ENCODE data around the gene LMF1. TPM values are rescaled to one million over a fixed set of nuclear protein-coding genes. Genes with fewer than 3 reads are reported as not detected.

LMF1 gene
- total RNA-seq, 1 donor from 2014 or later, result 26.2 TPM

DNA sequence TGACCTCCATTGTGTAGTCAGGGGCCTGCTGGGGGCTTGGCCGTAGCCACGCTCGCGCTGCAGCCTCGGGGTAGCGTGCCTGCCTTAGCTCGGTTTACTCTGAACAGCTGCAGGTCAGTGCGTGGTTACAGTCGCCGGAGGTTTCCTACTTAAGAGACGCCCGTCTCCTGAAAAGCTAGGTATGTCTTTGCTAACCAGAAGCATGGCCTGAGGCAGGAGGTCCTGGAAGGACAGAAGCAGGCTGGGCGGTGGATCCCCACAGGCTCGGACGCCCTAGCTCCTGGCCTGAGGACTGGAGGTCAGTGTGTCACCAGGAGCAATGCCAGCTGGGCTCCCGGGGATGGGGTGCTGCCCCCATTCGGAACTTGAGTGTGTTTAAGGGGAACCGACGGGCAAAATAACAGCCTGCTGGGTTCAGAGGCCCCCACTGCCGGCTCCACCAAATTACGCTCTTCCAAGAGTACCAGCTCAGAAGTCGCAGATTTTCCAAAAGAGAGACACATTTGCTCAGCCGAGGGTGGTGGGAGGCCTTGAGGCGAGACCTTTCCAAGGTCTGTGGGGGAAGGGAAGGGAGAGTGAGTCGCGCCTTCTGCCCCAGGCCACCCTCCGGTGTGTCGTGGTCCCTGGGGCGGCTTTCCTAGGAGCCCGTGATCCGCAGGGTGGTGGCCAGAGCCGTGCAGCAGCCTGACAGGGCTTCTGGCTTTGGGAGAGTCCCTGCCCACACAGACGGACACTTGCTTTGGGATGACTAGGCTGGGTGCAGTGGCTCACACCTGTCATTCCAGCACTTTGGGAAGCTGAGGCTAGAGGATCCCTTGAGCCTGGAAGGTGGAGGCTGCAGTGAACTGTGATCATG lies 166.4 kb downstream of the LMF1 start:
- Mint-ChIP-seq H3K27ac (no peak overlapping the region), H3K4me1 (ENCODE audit: low read depth) (peaks cover 3% of the 10 kb centered on the region), H3K4me3 (ENCODE audit: low read depth) (peak overlapping the region; percentile 24), H3K9me3 (ENCODE audit: low read depth) (no peaks in the 10 kb centered on the region), H3K36me3 (ENCODE audit: insufficient read depth) (peaks cover 1% of the 10 kb centered on the region), H3K27me3 (peaks cover 37% of the 10 kb centered on the region)
- no peak for DNase-seq (ENCODE audit: low spot score, unreplicated experiment)
- TF ChIP-seq, protein P1, sequence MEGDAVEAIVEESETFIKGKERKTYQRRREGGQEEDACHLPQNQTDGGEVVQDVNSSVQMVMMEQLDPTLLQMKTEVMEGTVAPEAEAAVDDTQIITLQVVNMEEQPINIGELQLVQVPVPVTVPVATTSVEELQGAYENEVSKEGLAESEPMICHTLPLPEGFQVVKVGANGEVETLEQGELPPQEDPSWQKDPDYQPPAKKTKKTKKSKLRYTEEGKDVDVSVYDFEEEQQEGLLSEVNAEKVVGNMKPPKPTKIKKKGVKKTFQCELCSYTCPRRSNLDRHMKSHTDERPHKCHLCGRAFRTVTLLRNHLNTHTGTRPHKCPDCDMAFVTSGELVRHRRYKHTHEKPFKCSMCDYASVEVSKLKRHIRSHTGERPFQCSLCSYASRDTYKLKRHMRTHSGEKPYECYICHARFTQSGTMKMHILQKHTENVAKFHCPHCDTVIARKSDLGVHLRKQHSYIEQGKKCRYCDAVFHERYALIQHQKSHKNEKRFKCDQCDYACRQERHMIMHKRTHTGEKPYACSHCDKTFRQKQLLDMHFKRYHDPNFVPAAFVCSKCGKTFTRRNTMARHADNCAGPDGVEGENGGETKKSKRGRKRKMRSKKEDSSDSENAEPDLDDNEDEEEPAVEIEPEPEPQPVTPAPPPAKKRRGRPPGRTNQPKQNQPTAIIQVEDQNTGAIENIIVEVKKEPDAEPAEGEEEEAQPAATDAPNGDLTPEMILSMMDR (IDR thresholded peaks at IDR 0.05; ENCODE audit: unreplicated experiment), result no peak

DNA sequence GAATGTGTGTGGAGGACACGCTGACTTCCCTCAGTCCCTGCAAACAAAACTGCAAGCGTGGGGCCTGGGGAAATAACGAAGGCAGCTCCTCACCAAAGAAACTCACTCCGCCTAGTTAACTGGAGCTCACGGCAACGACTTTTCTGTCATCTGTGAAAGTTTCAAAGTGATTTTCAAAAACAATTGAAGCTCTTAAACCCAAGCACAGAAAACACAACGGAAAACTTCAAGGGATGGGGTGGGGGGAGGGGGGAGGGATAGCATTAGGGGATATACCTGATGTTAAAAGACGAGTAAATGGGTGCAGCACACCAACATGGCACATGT lies 167.1 kb downstream of the LMF1 start:
- Mint-ChIP-seq H3K4me3 (ENCODE audit: low read depth) (no peak overlapping the region), H3K27me3 (peaks cover 34% of the 10 kb centered on the region)
- TF ChIP-seq, protein P1 (IDR thresholded peaks at IDR 0.05; ENCODE audit: unreplicated experiment), result no peak

More for the DNA sequence above, 167.1 kb downstream of the LMF1 start:
- Mint-ChIP-seq H3K36me3 (ENCODE audit: insufficient read depth) (no peaks in the 10 kb centered on the region), H3K9me3 (ENCODE audit: low read depth) (no peaks in the 10 kb centered on the region), H3K4me1 (ENCODE audit: low read depth) (peaks cover 3% of the 10 kb centered on the region), H3K27ac (no peak overlapping the region)
- no peak for DNase-seq (ENCODE audit: low spot score, unreplicated experiment)

Other genes with a start within 250 kb of the LMF1 start
- gene ANTKMT, start 249.8 kb downstream of the LMF1 start, total RNA-seq, result 44.2 and 44.9 TPM in 2 replicates
- 2.5 and 3.2 TPM in 2 replicates for gene CCDC78, start 244.5 kb downstream of the LMF1 start, total RNA-seq
- gene HAGHL, start 243.9 kb downstream of the LMF1 start, total RNA-seq, result 8.1 and 9.2 TPM in 2 replicates
- gene CIAO3, start 230.0 kb downstream of the LMF1 start, total RNA-seq, result 44.0 and 46.5 TPM in 2 replicates
- 0.50 TPM in 1 of 2 replicates, not detected in the other for gene MSLN, start 210.2 kb downstream of the LMF1 start, total RNA-seq
- gene RPUSD1, start 182.6 kb downstream of the LMF1 start, total RNA-seq, result 23.5 and 26.8 TPM in 2 replicates
- 90.0 and 99.3 TPM in 2 replicates for gene CHTF18, start 182.4 kb downstream of the LMF1 start, total RNA-seq
- gene GNG13, start 170.2 kb downstream of the LMF1 start, total RNA-seq, result not detected in 2 replicates
- 6.7 and 7.1 TPM in 2 replicates for gene SOX8, start 10.8 kb upstream of the LMF1 start, total RNA-seq
- 1.0 and 1.4 TPM in 2 replicates for gene SSTR5, start 101.8 kb upstream of the LMF1 start, total RNA-seq
- gene C1QTNF8, start 125.3 kb upstream of the LMF1 start, total RNA-seq, result not detected in 2 replicates
- gene CACNA1H, start 182.1 kb upstream of the LMF1 start, total RNA-seq, result 42.3 and 42.8 TPM in 2 replicates

Measured in progenitor cell of endocrine pancreas (in vitro differentiated cells).